Tibial artery (tissue), 4 donors: ENCODE data around the gene PRCD.

Source experiments
- DNase-seq, 2 donors: peaks; one replicate each; pipeline ENCODE4 v3.0.0-alpha.2; 2019
- H3K27ac ChIP-seq, 2 donors: fragments of 200-600 bp; sonication (generic) in 1 of 2; 1 replicate in 1 of 2; 2 replicates in 1 of 2; pipeline ENCODE4 v1.5.1; 2018 to 2019; ENCODE audit warnings: mild to moderate bottlenecking in 1 of 2
- H3K27me3 ChIP-seq, 2 donors: fragments of 200-600 bp; sonication (generic) in 1 of 2; one replicate each; pipeline versions ENCODE4 v1.5.1 to v1.6.0; 2016 to 2019
- H3K36me3 ChIP-seq, 3 donors: fragments of 200-600 bp; sonication (generic) in 2 of 3; one replicate each; pipeline ENCODE4 v1.5.1; 2016 to 2019; ENCODE audit warnings: mild to moderate bottlenecking in 2 of 3
- H3K4me1 ChIP-seq, 4 donors: fragments of 200-600 bp; sonication (generic) in 2 of 4; 1 replicate in 3 of 4; 2 replicates in 1 of 4; pipeline ENCODE4 v1.5.1; 2016 to 2019
- H3K4me3 ChIP-seq, 2 donors: fragments of 200-600 bp; sonication (generic) in 1 of 2; 1 replicate in 1 of 2; 2 replicates in 1 of 2; pipeline ENCODE4 v1.5.1; 2018 to 2019; ENCODE audit warnings: mild to moderate bottlenecking in 2 of 2
- H3K9me3 ChIP-seq, 3 donors: fragments of 200-600 bp; sonication (generic) in 1 of 3; one replicate each; pipeline ENCODE4 v1.5.1; 2016 to 2019
- CTCF ChIP-seq, 2 experiments: fragments of 200-600 bp in 1 of 2; fragments of 450-650 bp in 1 of 2; IDR thresholded peaks; one replicate each; pipeline ENCODE4 v1.5.1; 2017 to 2019; ENCODE audit warnings: antibody characterized with exemption in 2 of 2, mild to moderate bottlenecking in 1 of 2, moderate library complexity in 1 of 2
- intact Hi-C: fragments of 100-400 bp; cut with DNase I; formaldehyde crosslinking; loops from one replicate; pipeline ENCODE4 v1.15.0; 2023; ENCODE audit warnings: low total_unique reads

PRCD gene

GRCh38 chr17:76551685-76552084 is 11.8 kb downstream of the PRCD start:
- Histone ChIP-seq H3K27ac (no peak overlapping the region), H3K4me1 (peaks cover 0 to 25% (median 2%) of the 10 kb centered on the region in 4 donors), H3K27me3 (peaks cover 0 to 3% of the 10 kb centered on the region in 2 donors), H3K4me3 (no peak overlapping the region), H3K9me3 (no peaks in the 10 kb centered on the region), H3K36me3 (no peaks in the 10 kb centered on the region)
- DNase-seq: no peak
- no peak for TF ChIP-seq CTCF (IDR thresholded peaks at IDR 0.05)
- intact Hi-C loops: loop anchor here (10.0 kb wide), 1 partner anchor 163 kb away; the partner anchor contains the start of gene MXRA7

- Histone ChIP-seq H3K4me3 (no peak overlapping the region), H3K4me1 (peaks cover 0 to 33% (median 6%) of the 10 kb centered on the region in 4 donors), H3K27me3 (no peaks in the 10 kb centered on the region), H3K9me3 (no peaks in the 10 kb centered on the region), H3K36me3 (no peaks in the 10 kb centered on the region), H3K27ac (no peak overlapping the region)
- DNase-seq: no peak
- intact Hi-C loops: loop anchor here (10.0 kb wide), 1 partner anchor 161 kb away; the partner anchor contains the start of gene MXRA7
- no peak for TF ChIP-seq CTCF (IDR thresholded peaks at IDR 0.05)
Measured at GRCh38 chr17:76553178-76553908, 13.5 kb downstream of the PRCD start.

GRCh38 chr17:76554131-76554530 is 14.3 kb downstream of the PRCD start:
- Histone ChIP-seq H3K27me3 (no peaks in the 10 kb centered on the region), H3K4me3 (no peak overlapping the region), H3K9me3 (no peaks in the 10 kb centered on the region), H3K27ac (no peak overlapping the region), H3K36me3 (no peaks in the 10 kb centered on the region), H3K4me1 (peaks cover 0 to 41% (median 14%) of the 10 kb centered on the region in 4 donors)
- intact Hi-C loops: loop anchor here (10.0 kb wide), 1 partner anchor 161 kb away; the partner anchor contains the start of gene MXRA7
- peak in 1 of 2 donors; percentile 63 for DNase-seq
- no peak for TF ChIP-seq CTCF (IDR thresholded peaks at IDR 0.05)

- no peaks in the 10 kb centered on the region for H3K27me3 ChIP-seq
- no peaks in the 10 kb centered on the region for H3K9me3 ChIP-seq
- TF ChIP-seq CTCF (IDR thresholded peaks at IDR 0.05): no peak
- H3K4me1 ChIP-seq: peaks cover 0 to 54% (median 21%) of the 10 kb centered on the region in 4 donors
- peaks cover 3 to 6% (median 3%) of the 10 kb centered on the region in 3 donors for H3K36me3 ChIP-seq
- peak in 1 of 2 donors; percentile 75 for DNase-seq
- intact Hi-C loops: loop anchor here (10.0 kb wide), 1 partner anchor 158 kb away; the partner anchor contains the start of gene MXRA7
- peak overlapping the region; percentile 61 to 70 for H3K4me3 ChIP-seq
- peak overlapping the region; percentile 81 to 83 for H3K27ac ChIP-seq
Measured at GRCh38 chr17:76556765-76557367, 17.0 kb downstream of the PRCD start.

- peaks cover 0 to 54% (median 22%) of the 10 kb centered on the region in 4 donors for H3K4me1 ChIP-seq
- H3K27ac ChIP-seq: peak overlapping the region; percentile 81 to 83
- peak; percentile 94 to 96 for DNase-seq
- H3K36me3 ChIP-seq: peaks cover 5 to 9% (median 8%) of the 10 kb centered on the region in 3 donors
- intact Hi-C loops: loop anchor here (10.0 kb wide), 1 partner anchor 157 kb away; the partner anchor contains the start of gene MXRA7
- H3K4me3 ChIP-seq: peak overlapping the region; percentile 61 to 70
- H3K9me3 ChIP-seq: no peaks in the 10 kb centered on the region
- TF ChIP-seq CTCF (IDR thresholded peaks at IDR 0.05): peak; percentile 30 to 63
- no peaks in the 10 kb centered on the region for H3K27me3 ChIP-seq
Measured at GRCh38 chr17:76557368-76558197, 17.7 kb downstream of the PRCD start.
